IPS-18c (cell line): ENCODE measurements around the gene MED26.

ENCODE experiments used
- H3K4me3 ChIP-seq: 2 replicates; pipeline ENCODE4 v1.7.0; 2013; ENCODE audit warnings: low read depth, mild to moderate bottlenecking, low read length, moderate library complexity; ENCODE audit not compliant: insufficient read depth
- H3K9me3 ChIP-seq: one replicate; pipeline ENCODE4 v1.6.1; 2013; ENCODE audit warnings: mild to moderate bottlenecking, low read length, moderate library complexity; ENCODE audit not compliant: control insufficient read depth, insufficient read depth

The MED26 gene

DNA sequence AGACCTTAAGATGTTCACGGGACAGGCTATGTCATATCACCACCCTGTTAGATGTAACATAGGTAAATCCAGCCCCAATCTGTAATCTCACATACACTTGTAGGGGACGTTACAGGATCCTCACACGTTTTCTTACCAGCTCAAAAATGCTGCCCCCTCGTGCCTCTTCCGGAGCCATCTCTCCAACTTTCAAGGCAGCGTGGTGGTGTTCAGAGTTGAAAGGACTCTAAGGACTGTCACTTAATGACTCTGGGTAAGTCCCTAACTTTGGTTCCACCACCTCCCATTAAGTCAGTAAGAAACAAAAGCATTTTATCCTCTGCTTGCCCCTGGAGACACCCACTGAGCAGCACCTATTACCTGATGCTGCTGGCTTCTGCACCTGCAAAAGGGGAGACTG, 4.4 kb downstream of the MED26 start:
- Histone ChIP-seq H3K9me3 (no peaks in the 10 kb centered on the region), H3K4me3 (no peak overlapping the region)

DNA sequence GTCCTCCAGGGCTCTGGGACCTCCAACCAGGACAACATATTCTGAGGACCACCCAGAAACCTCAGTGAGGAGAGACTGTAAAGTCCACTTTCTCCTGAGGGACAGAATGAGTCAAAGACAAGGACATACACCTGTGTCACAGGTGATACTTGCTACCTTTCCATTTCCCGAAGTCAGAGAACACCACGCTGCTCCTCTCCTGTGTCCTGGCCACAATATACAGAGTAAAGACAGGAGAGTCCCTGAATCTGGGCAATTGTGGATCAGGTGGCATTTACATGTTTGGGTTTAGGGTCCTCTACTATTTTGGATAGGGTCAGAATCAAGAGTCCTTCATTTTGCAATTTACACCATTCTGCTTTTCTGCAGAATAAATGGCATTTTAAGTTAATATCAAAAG, 4.9 kb downstream of the MED26 start:
- Histone ChIP-seq H3K4me3 (no peak overlapping the region), H3K9me3 (no peaks in the 10 kb centered on the region)

DNA sequence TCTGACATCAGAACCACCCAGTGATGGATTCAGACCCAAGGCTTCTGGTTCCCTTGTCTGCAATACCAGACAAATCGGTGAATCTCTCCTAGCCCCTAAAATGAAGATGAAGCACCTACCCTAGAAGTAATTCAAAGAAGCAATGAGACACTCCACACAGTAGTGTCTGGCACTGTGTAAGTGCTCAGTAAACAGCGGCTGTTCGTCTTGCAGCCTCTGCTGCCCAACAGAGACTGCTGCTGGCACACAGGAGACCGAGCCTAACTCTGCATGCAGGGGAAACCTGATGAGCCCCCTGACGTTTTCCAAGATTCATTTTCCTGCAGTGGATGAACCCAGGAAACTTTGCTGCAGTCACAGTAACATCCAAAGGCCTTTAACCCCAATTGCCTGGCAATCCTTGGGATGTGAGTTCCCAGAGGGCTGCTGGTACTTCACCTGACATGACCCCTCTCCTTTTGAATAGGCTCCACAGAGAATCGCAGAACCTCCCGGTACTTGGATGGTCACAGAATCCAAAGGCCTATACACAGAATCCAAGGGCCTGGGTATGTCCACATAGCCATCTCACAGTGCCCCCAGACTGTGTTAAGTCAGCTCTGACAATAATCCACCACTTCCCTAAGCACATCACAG, 6.7 kb downstream of the MED26 start:
- Histone ChIP-seq H3K9me3 (no peaks in the 10 kb centered on the region), H3K4me3 (no peak overlapping the region)

DNA sequence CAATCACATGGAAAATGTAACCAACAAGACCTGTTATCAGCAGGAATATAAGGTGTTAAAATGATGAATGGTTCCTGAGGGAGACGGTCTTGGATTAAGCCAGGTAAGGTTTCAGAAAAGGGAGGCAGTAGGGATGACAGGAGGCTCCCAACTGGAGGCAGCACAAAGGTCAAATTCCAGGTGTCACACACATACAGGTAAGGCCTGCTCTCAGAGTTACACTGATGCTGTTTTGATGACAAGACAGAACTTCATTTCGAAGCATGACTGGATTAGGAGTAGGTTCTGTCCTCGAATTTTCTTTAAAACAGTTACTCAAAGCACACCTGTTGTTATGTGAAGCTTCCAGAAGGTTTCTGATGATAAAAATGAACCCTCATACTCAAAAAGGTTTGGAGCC, 7.4 kb downstream of the MED26 start:
- H3K9me3 ChIP-seq = no peaks in the 10 kb centered on the region
- H3K4me3 ChIP-seq = no peak overlapping the region

DNA sequence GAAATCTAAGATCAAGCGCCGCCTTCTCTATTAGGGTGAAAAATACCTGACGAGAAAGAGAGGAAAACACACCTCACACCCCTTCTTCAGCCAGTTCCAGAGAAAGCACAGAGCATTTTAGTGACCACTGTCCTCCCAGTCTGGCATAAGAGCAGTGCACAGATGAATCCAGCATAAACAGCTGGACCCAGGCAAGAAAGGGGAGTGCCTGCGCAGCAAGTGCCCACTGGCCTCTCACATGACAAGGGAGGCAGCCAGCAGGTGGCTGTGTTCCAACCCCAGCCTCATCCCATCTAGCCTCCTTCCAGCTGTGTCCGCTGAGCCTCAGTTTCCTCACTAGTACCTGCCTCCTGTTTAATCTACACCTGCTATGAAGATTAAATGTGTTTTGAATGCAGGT, 8.0 kb downstream of the MED26 start:
- Histone ChIP-seq H3K4me3 (no peak overlapping the region), H3K9me3 (no peaks in the 10 kb centered on the region)

DNA sequence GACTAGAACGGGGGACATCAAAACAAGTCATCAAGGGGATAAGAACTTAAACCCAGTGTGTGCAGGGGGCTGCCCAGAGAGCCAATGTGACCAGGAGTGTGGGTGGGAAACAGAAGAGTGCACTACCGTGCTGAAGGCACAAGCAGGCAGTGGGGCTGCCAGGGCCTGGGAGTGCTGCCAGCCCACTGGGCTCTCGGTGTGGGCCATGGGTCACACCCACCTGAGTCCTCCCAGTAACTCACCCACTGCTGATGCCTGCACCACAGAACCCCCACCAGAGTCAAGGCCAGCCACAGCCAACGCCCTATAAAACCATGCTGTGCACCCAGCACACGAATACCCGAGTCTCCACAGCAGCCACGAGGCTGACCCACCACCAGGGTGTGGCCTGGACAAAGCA, 8.5 kb downstream of the MED26 start:
- Histone ChIP-seq H3K4me3 (no peak overlapping the region), H3K9me3 (no peaks in the 10 kb centered on the region)

DNA sequence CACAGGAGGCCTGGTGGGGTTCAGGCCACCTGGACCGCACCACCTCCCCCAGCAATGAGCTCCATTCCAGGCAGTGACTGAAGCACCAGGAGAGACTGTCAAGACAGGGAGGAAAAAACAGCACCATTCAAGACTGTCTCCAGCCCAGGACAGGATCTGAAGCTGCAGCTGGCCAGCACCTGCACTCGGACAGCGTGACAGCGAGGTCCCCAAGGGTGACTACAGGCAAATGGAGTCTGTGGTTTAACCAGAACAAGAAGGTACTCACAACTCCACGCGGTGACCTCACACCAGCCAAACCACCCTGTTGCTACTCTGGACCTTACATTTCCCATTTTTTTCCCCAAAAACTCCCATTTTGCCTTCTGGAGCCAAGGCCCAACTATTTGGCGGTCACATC, 9.8 kb downstream of the MED26 start:
- Histone ChIP-seq H3K9me3 (no peaks in the 10 kb centered on the region), H3K4me3 (no peak overlapping the region; the same call in 1 of the 2 replicates)

DNA sequence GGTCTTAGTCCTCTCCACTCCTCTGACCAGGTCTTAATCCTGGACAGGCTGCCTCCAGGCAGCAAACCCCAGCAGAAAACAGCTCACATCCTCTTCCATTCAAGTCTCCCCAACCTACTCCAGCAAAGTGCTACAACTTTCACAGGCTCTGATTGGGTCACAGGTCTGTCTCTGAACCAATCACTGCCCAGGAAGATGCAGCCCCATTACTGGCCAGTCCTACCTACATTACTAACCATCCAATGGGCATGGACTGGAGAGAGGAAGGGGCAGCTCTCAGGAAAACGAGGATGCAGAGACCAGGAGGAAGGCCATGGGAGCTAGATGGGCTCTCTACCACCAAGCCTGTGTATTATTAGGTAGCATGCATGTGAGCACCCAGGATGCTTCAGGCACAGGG, 12.2 kb downstream of the MED26 start:
- no peaks in the 10 kb centered on the region for H3K9me3 ChIP-seq
- no peak overlapping the region for H3K4me3 ChIP-seq

DNA sequence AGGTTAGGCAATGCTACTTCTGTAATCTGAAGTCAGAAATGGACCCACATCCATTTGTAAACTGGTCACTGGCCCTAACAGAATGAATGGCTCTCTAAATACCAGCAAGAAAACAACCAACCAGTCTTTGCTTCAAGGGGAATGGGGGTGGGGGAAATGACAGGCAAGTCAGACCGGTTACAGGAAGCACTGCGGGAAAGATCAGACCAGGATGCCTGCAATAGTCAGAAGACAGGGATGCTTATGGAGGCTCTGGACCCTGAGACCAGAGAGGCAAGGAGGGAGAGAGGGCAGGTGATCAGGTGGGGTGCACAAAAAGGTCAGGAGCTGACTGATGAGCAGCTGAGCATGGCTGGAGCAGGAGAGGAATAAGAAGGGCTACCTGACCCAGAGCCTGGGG, 13.1 kb downstream of the MED26 start:
- Histone ChIP-seq H3K9me3 (no peaks in the 10 kb centered on the region), H3K4me3 (no peak overlapping the region)

DNA sequence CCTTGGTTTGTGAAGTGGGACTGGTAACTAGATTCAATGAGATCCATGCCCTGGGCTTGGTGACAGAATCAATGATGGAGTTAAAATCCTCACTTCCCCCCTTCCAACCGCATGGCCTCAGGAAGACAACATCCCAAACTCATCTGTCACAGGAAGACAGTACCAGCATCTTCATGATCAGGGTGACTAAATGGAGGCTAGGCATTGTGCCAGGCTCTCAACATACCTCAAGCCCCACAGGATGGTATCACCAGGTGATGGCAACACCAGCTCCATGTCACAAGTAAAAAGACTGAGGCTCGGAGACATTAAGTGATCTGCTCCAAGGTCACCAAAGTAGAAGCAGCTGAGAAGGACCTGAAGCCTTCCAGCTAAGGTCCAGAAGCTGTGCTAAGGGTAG, 14.2 kb downstream of the MED26 start:
- Histone ChIP-seq H3K4me3 (no peak overlapping the region), H3K9me3 (no peaks in the 10 kb centered on the region)

DNA sequence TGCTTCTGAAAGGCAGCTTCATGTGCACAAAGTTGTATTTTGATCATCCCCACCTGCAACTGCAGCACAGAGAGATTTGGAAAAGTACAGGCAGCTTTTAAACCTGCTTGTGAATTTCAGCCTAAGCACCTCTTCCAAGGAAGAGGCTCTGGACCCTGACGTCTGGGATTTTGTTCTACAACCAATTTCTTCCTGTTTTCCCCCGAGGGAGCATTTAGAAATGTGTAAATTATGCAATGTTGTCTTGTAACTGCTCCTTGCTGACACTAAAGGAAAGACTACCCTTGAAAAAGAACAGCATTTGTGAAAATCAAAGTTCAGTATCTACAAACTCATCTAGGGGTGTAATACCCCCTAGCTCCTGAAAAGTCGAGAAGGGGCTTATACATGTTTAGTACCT, 15.4 kb downstream of the MED26 start:
- H3K4me3 ChIP-seq = no peak overlapping the region
- H3K9me3 ChIP-seq = no peaks in the 10 kb centered on the region

DNA sequence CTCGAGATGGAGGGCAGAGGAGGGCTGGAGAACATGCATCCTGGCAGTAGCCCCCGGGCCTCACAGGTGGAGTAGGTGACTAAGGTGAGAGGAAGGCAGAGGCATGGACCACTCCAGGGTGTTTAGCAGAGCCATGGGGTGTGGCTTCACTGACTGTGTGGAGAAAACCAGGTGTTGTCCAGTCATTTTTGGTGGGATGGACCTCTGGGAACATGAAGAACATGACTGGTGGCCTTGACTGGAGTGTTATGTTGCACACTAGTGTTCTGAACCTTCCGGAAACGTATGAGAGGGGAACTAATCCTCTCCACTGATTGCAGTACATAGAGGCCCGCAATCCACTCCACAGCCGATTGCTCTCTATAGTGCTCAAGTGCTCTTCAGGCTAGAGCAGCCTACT, 16.9 kb downstream of the MED26 start:
- no peaks in the 10 kb centered on the region for H3K9me3 ChIP-seq

DNA sequence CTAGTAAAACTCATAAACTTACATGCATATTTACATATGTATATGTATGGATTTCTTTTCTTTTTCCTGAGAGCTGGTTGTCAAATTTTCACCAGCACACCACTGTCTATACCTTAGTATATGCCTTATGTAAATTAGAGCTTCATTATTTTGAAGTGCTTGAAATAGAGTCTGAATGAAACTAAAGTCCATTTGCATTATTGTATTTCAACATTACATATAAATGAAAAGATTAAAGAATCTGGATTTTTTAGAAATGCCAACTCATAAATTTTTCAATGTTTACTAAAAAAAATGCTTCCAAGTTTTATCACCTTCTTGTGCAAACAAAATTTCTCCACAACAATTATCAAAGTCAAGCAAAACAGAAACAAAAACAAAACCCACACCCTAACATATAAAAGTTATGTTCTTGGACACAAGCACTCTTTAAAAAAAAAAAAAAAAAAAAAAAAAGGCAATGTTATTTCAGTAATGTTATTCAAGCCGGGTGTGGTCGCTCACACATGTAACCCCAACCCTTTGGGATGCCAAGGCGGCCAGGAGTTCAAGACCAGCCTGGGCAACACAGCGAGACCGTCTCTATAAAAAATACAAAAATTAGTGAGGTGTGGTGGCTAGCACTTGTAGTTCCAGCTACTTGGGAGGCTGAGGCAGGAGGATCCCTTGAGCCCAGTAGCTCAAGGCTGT, 18.3 kb downstream of the MED26 start:
- H3K4me3 ChIP-seq = no peak overlapping the region
- H3K9me3 ChIP-seq = no peaks in the 10 kb centered on the region

More for the DNA sequence above, 16.9 kb downstream of the MED26 start:
- no peak overlapping the region for H3K4me3 ChIP-seq

DNA sequence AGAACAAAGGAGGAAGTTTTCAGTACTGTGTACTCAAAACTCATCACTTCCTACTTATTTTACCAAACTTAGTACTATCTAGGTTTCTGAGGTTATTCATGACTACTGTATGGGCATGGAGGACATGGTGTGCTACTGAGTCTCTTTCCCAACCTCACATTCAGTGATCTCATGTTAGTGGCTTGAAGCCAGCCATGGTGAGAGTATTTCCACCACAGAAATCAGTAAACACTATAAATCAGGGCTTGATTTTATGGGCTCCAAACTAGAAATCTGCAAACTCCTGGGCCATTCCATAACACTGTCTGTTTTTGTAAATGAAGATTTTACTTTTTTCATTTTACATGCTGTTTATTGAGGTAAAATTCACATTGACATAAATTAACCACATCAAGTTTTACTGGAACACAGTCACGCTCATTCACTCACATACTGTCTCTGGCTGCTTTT, 19.7 kb downstream of the MED26 start:
- no peak overlapping the region for H3K4me3 ChIP-seq
- no peaks in the 10 kb centered on the region for H3K9me3 ChIP-seq

DNA sequence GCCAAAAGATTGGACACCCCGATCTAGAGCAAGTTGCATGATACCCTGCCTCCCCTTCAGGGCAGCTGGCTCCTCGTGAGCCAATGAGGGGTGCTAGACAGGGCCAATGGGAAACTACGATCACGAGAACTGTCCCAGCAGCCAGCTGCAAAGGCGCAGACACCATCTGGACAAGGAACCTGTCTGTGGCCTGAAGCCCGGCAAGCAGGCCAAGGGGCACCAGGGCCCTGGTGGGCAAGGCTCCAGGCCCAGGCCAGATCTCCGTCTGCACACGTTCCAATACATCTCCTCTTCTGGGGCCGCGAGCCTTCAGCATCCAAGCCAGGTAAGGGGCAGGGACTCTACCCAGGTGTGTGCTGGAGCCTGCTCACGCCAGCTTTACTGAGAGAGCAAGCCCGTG, 20.2 kb downstream of the MED26 start:
- no peak overlapping the region for H3K4me3 ChIP-seq
- no peaks in the 10 kb centered on the region for H3K9me3 ChIP-seq

DNA sequence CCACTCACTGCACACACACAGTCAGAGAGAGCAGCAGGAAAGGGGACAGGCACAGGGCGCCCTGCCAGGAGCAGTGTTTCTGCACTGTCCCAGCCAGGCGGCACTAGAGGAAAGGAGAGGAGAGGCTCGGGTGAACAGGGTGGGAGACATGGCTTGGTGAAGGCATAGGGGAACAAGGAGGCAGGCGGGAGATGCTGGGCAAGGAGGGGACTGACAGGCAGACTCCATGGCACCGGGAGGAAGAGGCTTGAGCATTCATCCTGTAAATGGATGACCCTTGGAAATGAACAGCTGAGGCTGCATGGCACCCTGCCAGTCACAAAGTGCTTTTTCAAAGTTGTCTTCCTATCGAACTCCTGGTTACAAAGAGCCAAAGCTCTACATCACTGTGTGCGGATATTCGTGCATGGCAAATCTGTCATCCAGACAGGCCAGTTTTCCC, 22.4 kb downstream of the MED26 start:
- H3K9me3 ChIP-seq = no peaks in the 10 kb centered on the region
- no peak overlapping the region for H3K4me3 ChIP-seq

DNA sequence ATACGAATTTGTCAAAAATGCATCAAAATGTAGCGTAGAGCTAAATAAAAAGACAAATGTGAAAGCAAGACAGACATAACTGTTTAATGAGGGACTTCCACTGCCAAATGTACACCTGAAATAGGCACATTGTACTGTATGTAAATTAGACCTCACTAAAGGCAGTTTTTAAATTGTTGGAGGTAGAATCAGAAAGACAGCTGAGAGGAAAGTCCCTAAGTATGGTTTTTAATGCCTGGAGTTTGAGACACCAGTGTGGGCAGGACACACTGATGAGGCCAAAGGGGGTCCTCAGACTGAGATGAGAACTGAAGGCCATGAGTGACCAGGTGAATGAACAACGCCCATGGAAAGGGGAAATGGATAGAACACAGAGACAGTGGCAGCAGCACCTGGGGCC, 22.9 kb downstream of the MED26 start:
- no peaks in the 10 kb centered on the region for H3K9me3 ChIP-seq
- H3K4me3 ChIP-seq = no peak overlapping the region

DNA sequence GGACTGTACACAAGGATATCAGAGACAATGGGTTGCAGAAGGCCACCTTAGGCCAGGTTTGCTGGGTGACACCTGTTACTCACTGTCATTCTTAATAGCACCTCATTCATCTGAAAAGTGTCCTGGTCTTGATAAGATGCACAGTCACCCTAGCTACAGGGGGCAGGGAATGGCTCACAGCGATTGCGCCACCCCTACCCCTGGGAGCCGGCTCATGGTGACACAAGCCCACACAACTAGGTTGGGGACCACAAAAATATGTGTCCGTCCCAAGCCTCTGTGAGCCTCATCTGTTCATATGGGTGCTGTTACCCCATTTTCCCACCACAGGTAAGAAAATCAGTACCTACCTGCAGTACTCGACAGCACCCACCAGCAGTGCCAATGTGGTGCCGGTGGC, 23.4 kb downstream of the MED26 start:
- Histone ChIP-seq H3K4me3 (no peak overlapping the region), H3K9me3 (no peaks in the 10 kb centered on the region)

DNA sequence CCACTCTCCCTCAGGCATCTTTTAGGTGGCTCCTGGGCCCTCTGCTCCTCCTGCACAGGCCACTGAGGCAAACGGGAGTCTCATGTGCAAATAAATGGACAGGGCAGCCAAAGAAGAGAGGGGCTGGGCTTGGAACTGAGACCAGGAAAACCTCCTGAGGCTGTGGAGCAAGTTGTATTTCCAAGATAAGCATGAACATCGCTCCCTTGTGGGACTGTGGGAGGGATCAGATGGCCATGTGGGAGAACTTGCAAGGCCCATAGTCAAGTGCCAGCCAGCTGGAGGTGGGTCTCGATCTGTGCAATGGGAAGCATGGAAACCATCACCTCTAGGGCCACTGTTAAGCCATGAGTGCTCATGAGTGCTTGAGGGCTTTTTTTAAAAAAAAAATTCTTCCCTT, 24.9 kb downstream of the MED26 start:
- H3K9me3 ChIP-seq = no peaks in the 10 kb centered on the region
- no peak overlapping the region for H3K4me3 ChIP-seq
